AG04449 (cell line): Measurements from ENCODE around the gene ANKRD30A.
"Not testable (repeated sequence)": the region's sequence is repeated elsewhere in the genome, so short reads cannot be mapped to it uniquely, and the experiment has no call there.

Experiments used
- CTCF ChIA-PET: fragments of 350-600 bp; formaldehyde crosslinking; extraction: SDS; loops from one replicate; lab custom pipeline; 2021; ENCODE audit warnings: antibody characterized with exemption; lab: Yijun Ruan, JAX
- POLR2A ChIA-PET: fragments of 400-600, 350-600 bp; formaldehyde crosslinking; extraction: SDS; loops from one replicate; lab custom pipeline; 2020; ENCODE audit warnings: antibody characterized with exemption, inconsistent platforms; lab: Yijun Ruan, JAX
- DNase-seq: peaks from one replicate; pipeline ENCODE4 v3.0.0-alpha.2; 2010; ENCODE audit warnings: low read depth, low spot score
- H3K4me3 ChIP-seq: 2 replicates; pipeline ENCODE4 v1.5.1; 2011; ENCODE audit warnings: low read depth, mild to moderate bottlenecking, control low read depth, low read length
- CTCF ChIP-seq: IDR thresholded peaks from one replicate; pipeline ENCODE4 v1.5.1; 2011; ENCODE audit warnings: mild to moderate bottlenecking, moderate library complexity, low read length, control low read depth, inconsistent platforms; ENCODE audit not compliant: insufficient read depth; ENCODE audit errors: missing control alignments

The ANKRD30A gene

GRCh38 chr10:37125191-37125732 is at the start of gene ANKRD30A:
TSS of gene ANKRD30A (plus strand) at chr10:37125598. CDS start at chr10:37125788, 190 bp downstream.
- DNase-seq, result no peak
- CTCF ChIA-PET, result no interaction called here
- no peak for TF ChIP-seq CTCF
- POLR2A ChIA-PET, result no interaction called here
- no peak within 1 kb of the TSS for H3K4me3 ChIP-seq

GRCh38 chr10:37076083-37076482 is 49.3 kb upstream of the ANKRD30A start:
- POLR2A ChIA-PET, CTCF ChIA-PET, H3K4me3 ChIP-seq, DNase-seq: not testable (repeated sequence)

GRCh38 chr10:37095792-37096573 is 29.4 kb upstream of the ANKRD30A start:
- no peak for TF ChIP-seq CTCF
- no peak overlapping the region for H3K4me3 ChIP-seq
- ChIA-PET POLR2A (no interaction called here), CTCF (no interaction called here)
- no peak for DNase-seq

GRCh38 chr10:37101261-37101660 is 24.1 kb upstream of the ANKRD30A start:
- TF ChIP-seq CTCF, result no peak
- CTCF ChIA-PET, result no interaction called here
- no peak overlapping the region for H3K4me3 ChIP-seq
- POLR2A ChIA-PET, result no interaction called here
- DNase-seq, result no peak

GRCh38 chr10:37109000-37109399 is 16.4 kb upstream of the ANKRD30A start:
- no peak for TF ChIP-seq CTCF
- no peak for DNase-seq
- POLR2A ChIA-PET, result no interaction called here
- CTCF ChIA-PET, result no interaction called here
- H3K4me3 ChIP-seq, result no peak overlapping the region

GRCh38 chr10:37124532-37124931 is 866 bp upstream of the ANKRD30A start:
- no peak for TF ChIP-seq CTCF
- DNase-seq, result no peak
- ChIA-PET CTCF (no interaction called here), POLR2A (no interaction called here)
- no peak overlapping the region for H3K4me3 ChIP-seq
